SK-N-SH (cell line): ENCODE results near the gene INSRR. TPM values are rescaled to one million over a fixed set of nuclear protein-coding genes. Genes with fewer than 3 reads are reported as not detected.

Experiments
- CTCF ChIA-PET: fragments of 300-600, 350-600 bp; formaldehyde crosslinking; extraction: SDS; loops from one replicate; lab custom pipeline; 2021; lab: Yijun Ruan, JAX
- POLR2A ChIA-PET: fragments of 350-600 bp; sonication (Branson Sonifier 250); formaldehyde crosslinking; extraction: SDS; loops from one replicate; lab custom pipeline; 2020; ENCODE audit warnings: antibody characterized with exemption, inconsistent platforms; lab: Yijun Ruan, JAX
- DNase-seq: peaks from one replicate; pipeline ENCODE4 v3.0.0; 2012
- H2AFZ ChIP-seq: fragments of 200-600 bp; sonication (generic); 2 replicates; pipeline ENCODE4 v1.8.1; 2016; ENCODE audit warnings: antibody characterized with exemption, mild to moderate bottlenecking, low read depth
- H3F3A ChIP-seq: fragments of 200-600 bp; sonication (generic); replicated peaks from 2 replicates; pipeline ENCODE3; 2016; ENCODE audit warnings: antibody characterized with exemption, mild to moderate bottlenecking; ENCODE audit not compliant: insufficient read depth
- H3K27ac ChIP-seq, 2 experiments: fragments of 200-500 bp in 1 of 2; fragments of 200-600 bp in 1 of 2; sonication (Bioruptor generic) in 1 of 2; sonication (generic), shearing (Covaris generic) in 1 of 2; 2 replicates each; pipeline versions ENCODE4 v1.5.1 to v1.6.1; 2014 to 2016; ENCODE audit warnings: low read depth in 2 of 2, inconsistent platforms in 1 of 2, low read length in 1 of 2, mild to moderate bottlenecking in 1 of 2, mixed read lengths in 1 of 2
- H3K27me3 ChIP-seq: fragments of 200-600 bp; sonication (generic), shearing (Covaris generic); 2 replicates; pipeline ENCODE4 v1.6.1; 2016; ENCODE audit warnings: mixed run types; ENCODE audit not compliant: insufficient read depth
- H3K36me3 ChIP-seq, 2 experiments: fragments of 200-500 bp in 1 of 2; fragments of 200-600 bp in 1 of 2; sonication (Bioruptor generic) in 1 of 2; sonication (generic) in 1 of 2; replicated peaks in 1 of 2; 2 replicates each; pipeline versions ENCODE3 to v1.5.1; 2014 to 2016; ENCODE audit warnings: low read length in 1 of 2, mild to moderate bottlenecking in 1 of 2; ENCODE audit not compliant: insufficient read depth in 2 of 2, control insufficient read depth in 1 of 2
- H3K4me1 ChIP-seq, 2 experiments: fragments of 200-500 bp in 1 of 2; fragments of 200-600 bp in 1 of 2; sonication (Bioruptor generic) in 1 of 2; sonication (generic), shearing (Covaris generic) in 1 of 2; 2 replicates each; pipeline versions ENCODE4 v1.5.1 to v1.6.1; 2014 to 2016; ENCODE audit warnings: low read depth in 1 of 2, low read length in 1 of 2, mixed run types in 1 of 2; ENCODE audit not compliant: insufficient read depth in 2 of 2, control insufficient read depth in 1 of 2
- H3K4me2 ChIP-seq: fragments of 200-600 bp; sonication (generic), shearing (Covaris generic); 2 replicates; pipeline ENCODE4 v1.6.1; 2017; ENCODE audit warnings: mixed run types
- H3K4me3 ChIP-seq, 2 experiments: fragments of 200-500 bp in 1 of 2; fragments of 200-600 bp in 1 of 2; sonication (Bioruptor generic) in 1 of 2; sonication (generic), shearing (Covaris generic) in 1 of 2; 2 replicates each; pipeline versions ENCODE4 v1.5.1 to v1.8.1; 2014 to 2016; ENCODE audit warnings: low read depth in 2 of 2, inconsistent platforms in 1 of 2, low read length in 1 of 2, mild to moderate bottlenecking in 1 of 2, mixed read lengths in 1 of 2, moderate library complexity in 1 of 2
- H3K79me2 ChIP-seq: fragments of 200-600 bp; sonication (generic); 2 replicates; pipeline ENCODE4 v1.8.1; 2017; ENCODE audit warnings: mild to moderate bottlenecking; ENCODE audit not compliant: insufficient read depth
- H3K9ac ChIP-seq: fragments of 200-600 bp; sonication (generic); 2 replicates; pipeline ENCODE4 v1.6.1; 2017; ENCODE audit warnings: mixed run types
- H3K9me2 ChIP-seq: fragments of 200-600 bp; sonication (generic); 2 replicates; pipeline ENCODE4 v1.6.1; 2017; ENCODE audit warnings: mixed run types
- H3K9me3 ChIP-seq: fragments of 200-600 bp; sonication (generic); 2 replicates; pipeline ENCODE4 v1.6.1; 2017; ENCODE audit warnings: mixed run types, mild to moderate bottlenecking, moderate library complexity
- H4K20me1 ChIP-seq: fragments of 200-600 bp; sonication (generic); 2 replicates; pipeline ENCODE4 v1.6.1; 2017; ENCODE audit warnings: mild to moderate bottlenecking, mixed run types; ENCODE audit not compliant: insufficient read depth
- CHD2 ChIP-seq: fragments of 150-350 bp; IDR thresholded peaks from 2 replicates; pipeline ENCODE4 v1.6.1; 2018; ENCODE audit warnings: low read length; ENCODE audit not compliant: partially characterized antibody
- FOSL2 ChIP-seq: IDR thresholded peaks from 2 replicates; pipeline ENCODE4 v1.4.0; 2012; ENCODE audit warnings: low read depth, mild to moderate bottlenecking, moderate library complexity, borderline replicate concordance
- FOXJ3 ChIP-seq: sonication (generic); formaldehyde crosslinking; IDR thresholded peaks from 2 replicates; pipeline ENCODE4 v1.5.1; 2020; ENCODE audit warnings: mild to moderate bottlenecking, missing genetic modification reagents
- FOXM1 ChIP-seq: IDR thresholded peaks from 2 replicates; pipeline ENCODE4 v1.4.0; 2012; ENCODE audit warnings: low read depth, mild to moderate bottlenecking
- GABPA ChIP-seq: IDR thresholded peaks from 2 replicates; pipeline ENCODE4 v1.4.0; 2012; ENCODE audit warnings: low read depth, mild to moderate bottlenecking
- GATA2 ChIP-seq: sonication (generic); formaldehyde crosslinking; IDR thresholded peaks from 2 replicates; pipeline ENCODE4 v1.5.0; 2020; ENCODE audit warnings: mild to moderate bottlenecking, missing genetic modification reagents
- IRF3 ChIP-seq: fragments of 150-350 bp; IDR thresholded peaks from 2 replicates; pipeline ENCODE4 v1.6.1; 2016; ENCODE audit warnings: mild to moderate bottlenecking, low read depth, low read length
- JUND ChIP-seq: IDR thresholded peaks from 2 replicates; pipeline ENCODE4 v1.4.0; 2012
- MEF2A ChIP-seq: IDR thresholded peaks from 2 replicates; pipeline ENCODE4 v1.4.0; 2012; ENCODE audit warnings: low read depth, borderline replicate concordance
- NFIC ChIP-seq: IDR thresholded peaks from 2 replicates; pipeline ENCODE4 v1.4.0; 2012; ENCODE audit warnings: borderline replicate concordance
- NRF1 ChIP-seq: IDR thresholded peaks from 2 replicates; pipeline ENCODE4 v1.6.1; 2012; ENCODE audit warnings: low read depth, mild to moderate bottlenecking, low read length
- POLR2AphosphoS5 ChIP-seq: IDR thresholded peaks from 2 replicates; pipeline ENCODE4 v1.6.1; 2012; ENCODE audit warnings: low read depth, low read length
- REST ChIP-seq: IDR thresholded peaks from 2 replicates; pipeline ENCODE4 v1.6.1; 2012; ENCODE audit warnings: mild to moderate bottlenecking, low read depth, low read length, moderate library complexity
- RXRA ChIP-seq: IDR thresholded peaks from 2 replicates; pipeline ENCODE4 v1.4.0; 2012; ENCODE audit warnings: low read depth, mild to moderate bottlenecking, borderline replicate concordance
- SMC3 ChIP-seq: IDR thresholded peaks from 2 replicates; pipeline ENCODE4 v1.6.1; 2012; ENCODE audit warnings: low read depth, low read length, improper control_type of control experiment
- TAF1 ChIP-seq: IDR thresholded peaks from 2 replicates; pipeline ENCODE4 v1.6.1; 2012; ENCODE audit warnings: low read depth, mild to moderate bottlenecking, low read length, moderate library complexity, borderline replicate concordance
- TCF12 ChIP-seq: IDR thresholded peaks from 2 replicates; pipeline ENCODE4 v1.4.0; 2012
- USF1 ChIP-seq: IDR thresholded peaks from 2 replicates; pipeline ENCODE4 v1.4.0; 2012; ENCODE audit warnings: low read depth, borderline replicate concordance
- USF2 ChIP-seq: fragments of 150-350 bp; IDR thresholded peaks from 2 replicates; pipeline ENCODE4 v1.6.1; 2017; ENCODE audit warnings: antibody characterized with exemption, low read length, low read depth, borderline replicate concordance
- WGBS: methylation state at CpG from one replicate; pipeline ENCODE4 v1.1.6; 2017; ENCODE audit warnings: low lambda C conversion rate; 5-methylcytosine and 5-hydroxymethylcytosine counted together
- polyA plus RNA-seq, 3 experiments: library from polyadenylated mRNA; depleted of rRNA; stranded (reverse); fragments of >200 nt; gene quantifications; 2 replicates each; pipeline ENCODE4 v1.2.3, GENCODE V29; 2012

INSRR gene
- polyA plus RNA-seq, 1 of the 3 experiments (the other 2 are of a cell fraction) = 0.20 TPM

GRCh38 chr1:156905176-156905575 is 46.3 kb upstream of the INSRR start:
- no peaks in the 10 kb centered on the region for H3K9me2 ChIP-seq
- H3F3A ChIP-seq = no peaks in the 10 kb centered on the region
- H3K9ac ChIP-seq = no peak overlapping the region
- H3K9me3 ChIP-seq = no peaks in the 10 kb centered on the region
- ChIA-PET CTCF (interaction anchor here (3.1 kb wide), 1 partner anchor 22 kb away, joined by 21 read pairs; no protein-coding TSS in a partner anchor), POLR2A (no interaction called here)
- H3K4me1 ChIP-seq = peaks cover 0 to 12% of the 10 kb centered on the region in 2 experiments; a peak in 1 of 4 replicates
- H3K79me2 ChIP-seq = no peaks in the 10 kb centered on the region
- H4K20me1 ChIP-seq = no peaks in the 10 kb centered on the region
- H3K4me2 ChIP-seq = no peak overlapping the region
- DNase-seq = no peak
- TF ChIP-seq POLR2AphosphoS5 (no peak), TCF12 (no peak), FOXM1 (no peak), JUND (no peak), NFIC (no peak), TAF1 (no peak), GABPA (no peak), FOSL2 (no peak), GATA2 (CRISPR knock-in tag) (no peak), NRF1 (no peak), USF1 (no peak), SMC3 (no peak), RXRA (no peak)
- 92% methylated on average over 14 of the region's 16 CpGs for WGBS
- no peaks in the 10 kb centered on the region for H3K36me3 ChIP-seq
- H3K27ac ChIP-seq = no peak overlapping the region
- H2AFZ ChIP-seq = no peak overlapping the region
- H3K27me3 ChIP-seq = no peaks in the 10 kb centered on the region
- no peak overlapping the region for H3K4me3 ChIP-seq

GRCh38 chr1:156904187-156904959 is 45.5 kb upstream of the INSRR start:
- H4K20me1 ChIP-seq = no peaks in the 10 kb centered on the region
- DNase-seq = no peak
- no peak overlapping the region for H3K4me3 ChIP-seq
- no peaks in the 10 kb centered on the region for H3K27me3 ChIP-seq
- H3F3A ChIP-seq = no peaks in the 10 kb centered on the region
- no peaks in the 10 kb centered on the region for H3K9me2 ChIP-seq
- ChIA-PET POLR2A (no interaction called here), CTCF (interaction anchor here (3.1 kb wide), 1 partner anchor 23 kb away, joined by 21 read pairs; no protein-coding TSS in a partner anchor)
- H2AFZ ChIP-seq = no peak overlapping the region
- H3K79me2 ChIP-seq = no peaks in the 10 kb centered on the region
- H3K4me2 ChIP-seq = no peak overlapping the region
- H3K36me3 ChIP-seq = no peaks in the 10 kb centered on the region
- WGBS = 92% methylated on average over 10 of the region's 19 CpGs
- no peak overlapping the region for H3K9ac ChIP-seq
- no peak overlapping the region for H3K27ac ChIP-seq
- peaks cover 0 to 19% of the 10 kb centered on the region in 2 experiments; a peak in 1 of 4 replicates for H3K4me1 ChIP-seq
- H3K9me3 ChIP-seq = no peaks in the 10 kb centered on the region
- TF ChIP-seq REST = no peak
- TF ChIP-seq NFIC = no peak
- no peak for TF ChIP-seq CHD2
- no peak for TF ChIP-seq FOSL2
- no peak for TF ChIP-seq FOXJ3 (CRISPR knock-in tag)
- no peak for TF ChIP-seq USF1
- TF ChIP-seq MEF2A = no peak
- TF ChIP-seq RXRA = no peak
- no peak for TF ChIP-seq FOXM1
- no peak for TF ChIP-seq USF2
- TF ChIP-seq IRF3 = no peak
- no peak for TF ChIP-seq SMC3
